ENCODE data around the gene CD4.

DNA sequence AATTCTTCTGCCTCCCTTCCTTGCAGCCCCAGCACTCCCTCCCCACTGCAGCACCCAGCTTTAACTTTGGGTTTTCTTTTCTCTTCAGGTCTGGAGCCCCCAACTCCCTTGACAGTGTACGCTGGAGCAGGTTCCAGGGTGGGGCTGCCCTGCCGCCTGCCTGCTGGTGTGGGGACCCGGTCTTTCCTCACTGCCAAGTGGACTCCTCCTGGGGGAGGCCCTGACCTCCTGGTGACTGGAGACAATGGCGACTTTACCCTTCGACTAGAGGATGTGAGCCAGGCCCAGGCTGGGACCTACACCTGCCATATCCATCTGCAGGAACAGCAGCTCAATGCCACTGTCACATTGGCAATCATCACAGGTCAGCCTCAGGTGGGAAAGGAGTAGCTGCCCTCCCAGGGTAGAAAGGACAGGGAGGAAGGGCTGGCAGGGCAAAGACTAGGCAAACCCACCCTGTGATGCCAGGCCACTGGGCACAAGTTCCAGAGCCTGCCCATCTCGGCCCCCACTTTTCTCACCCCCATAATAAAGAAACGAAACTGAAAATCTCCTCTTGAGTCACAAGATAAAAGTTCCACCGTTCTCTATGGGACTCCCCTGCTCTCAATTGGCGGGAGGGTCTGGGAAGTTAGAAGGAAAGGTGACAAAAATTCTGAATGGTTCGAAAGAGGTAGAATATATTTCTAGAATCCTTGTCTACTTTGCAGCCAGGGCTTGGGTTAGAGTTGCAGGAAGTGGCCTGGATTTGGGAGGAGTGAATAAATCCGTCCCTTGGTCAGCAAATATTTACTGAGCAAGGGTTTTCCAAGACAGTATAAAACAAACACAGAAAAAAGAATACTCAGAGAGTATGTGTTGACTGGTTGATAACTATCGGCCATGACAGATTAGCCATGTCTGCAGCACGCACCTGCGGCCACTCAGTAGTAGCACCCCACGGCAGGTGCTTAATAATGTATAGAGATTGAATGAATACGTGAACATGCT, 13.8 kb upstream of the CD4 start:
- TF ChIP-seq POLR2AphosphoS5 (IDR thresholded peaks at IDR 0.05) (peak; percentile 69), POLR2A (IDR thresholded peaks at IDR 0.05) (no peak), CTCF (IDR thresholded peaks at IDR 0.05) (no peak)
